Neural cell (in vitro differentiated cells): ENCODE results near the gene INPP5A.

Source experiments
- EP300 ChIP-seq: fragments of 450-650 bp; conservative IDR thresholded peaks from 2 replicates; pipeline ENCODE4 v1.6.1; 2014; ENCODE audit warnings: antibody characterized with exemption, mild to moderate bottlenecking, moderate library complexity; ENCODE audit not compliant: poor library complexity, severe bottlenecking
- TAF1 ChIP-seq: IDR thresholded peaks from 2 replicates; pipeline ENCODE4 v1.6.1; 2012; ENCODE audit warnings: low read depth
- TF ChIP-seq, protein P1 (sequence below): fragments of 450-650 bp; IDR thresholded peaks from 2 replicates; pipeline ENCODE4 v1.5.1; 2014; ENCODE audit warnings: antibody characterized with exemption, mild to moderate bottlenecking, moderate library complexity; ENCODE audit not compliant: poor library complexity, severe bottlenecking

DNA sequence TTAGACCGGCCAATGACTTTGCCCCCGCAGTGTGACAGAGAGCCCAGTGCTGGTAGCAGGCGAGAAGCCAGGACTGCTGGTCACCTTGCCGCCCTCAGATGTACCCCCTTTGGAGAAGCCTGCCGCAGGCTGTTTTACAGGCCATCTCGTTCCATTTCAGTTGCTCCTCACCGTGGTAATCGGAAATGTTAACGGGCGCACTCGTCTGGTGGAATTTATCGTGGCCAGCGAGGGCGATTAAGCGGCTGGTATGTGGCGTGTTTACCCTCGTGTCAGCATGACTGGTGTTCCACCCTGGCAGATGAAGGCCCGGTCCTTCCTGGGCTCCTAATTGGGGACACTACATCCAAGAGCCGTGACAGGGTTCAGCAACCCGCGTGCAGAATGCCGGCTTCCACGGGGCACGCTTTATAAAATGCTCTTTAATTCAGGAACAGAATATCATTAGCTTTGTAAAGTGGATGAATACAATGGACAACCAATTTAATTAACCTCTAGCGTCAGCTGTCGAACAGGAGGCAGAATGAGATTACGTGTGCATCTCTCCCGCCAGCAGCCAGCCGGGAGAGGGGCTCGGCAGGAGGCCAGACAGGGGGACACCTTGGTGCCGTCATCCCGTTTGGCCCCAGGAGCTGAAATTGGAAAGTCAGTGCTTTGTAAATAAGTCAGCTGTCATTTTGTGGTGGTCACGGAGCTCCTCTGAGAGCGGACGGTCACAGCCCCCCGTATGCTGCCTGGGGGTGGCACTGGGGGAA, 140.1 kb downstream of the INPP5A start:
- TF ChIP-seq, protein P1, sequence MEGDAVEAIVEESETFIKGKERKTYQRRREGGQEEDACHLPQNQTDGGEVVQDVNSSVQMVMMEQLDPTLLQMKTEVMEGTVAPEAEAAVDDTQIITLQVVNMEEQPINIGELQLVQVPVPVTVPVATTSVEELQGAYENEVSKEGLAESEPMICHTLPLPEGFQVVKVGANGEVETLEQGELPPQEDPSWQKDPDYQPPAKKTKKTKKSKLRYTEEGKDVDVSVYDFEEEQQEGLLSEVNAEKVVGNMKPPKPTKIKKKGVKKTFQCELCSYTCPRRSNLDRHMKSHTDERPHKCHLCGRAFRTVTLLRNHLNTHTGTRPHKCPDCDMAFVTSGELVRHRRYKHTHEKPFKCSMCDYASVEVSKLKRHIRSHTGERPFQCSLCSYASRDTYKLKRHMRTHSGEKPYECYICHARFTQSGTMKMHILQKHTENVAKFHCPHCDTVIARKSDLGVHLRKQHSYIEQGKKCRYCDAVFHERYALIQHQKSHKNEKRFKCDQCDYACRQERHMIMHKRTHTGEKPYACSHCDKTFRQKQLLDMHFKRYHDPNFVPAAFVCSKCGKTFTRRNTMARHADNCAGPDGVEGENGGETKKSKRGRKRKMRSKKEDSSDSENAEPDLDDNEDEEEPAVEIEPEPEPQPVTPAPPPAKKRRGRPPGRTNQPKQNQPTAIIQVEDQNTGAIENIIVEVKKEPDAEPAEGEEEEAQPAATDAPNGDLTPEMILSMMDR = no peak
- no peak for TF ChIP-seq TAF1
- TF ChIP-seq EP300 = no peak
